Peyer's patch (tissue), 4 donors: ENCODE results near the gene UBE2D1. TPM values are rescaled to one million over a fixed set of nuclear protein-coding genes. Genes with fewer than 3 reads are reported as not detected.

Experiments used
- DNase-seq, 3 donors: peaks; one replicate each; pipeline ENCODE4 v3.0.0-alpha.2; 2017 to 2019
- H3K27ac ChIP-seq, 4 donors: fragments of 200-600 bp; sonication (generic); one replicate each; pipeline ENCODE4 v1.5.1; 2016 to 2019
- H3K27me3 ChIP-seq, 2 donors: fragments of 200-600 bp; sonication (generic); one replicate each; pipeline ENCODE4 v1.5.1; 2019
- H3K36me3 ChIP-seq, 3 donors: fragments of 200-600 bp; sonication (generic); one replicate each; pipeline ENCODE4 v1.5.1; 2016 to 2019
- H3K4me1 ChIP-seq, 4 donors: fragments of 200-600 bp; sonication (generic); one replicate each; pipeline ENCODE4 v1.5.1; 2016 to 2019
- H3K4me3 ChIP-seq, 4 donors: fragments of 200-600 bp; sonication (generic); 1 replicate in 3 of 4; 2 replicates in 1 of 4; pipeline ENCODE4 v1.5.1; 2016 to 2019; ENCODE audit warnings: mild to moderate bottlenecking in 1 of 4
- H3K9me3 ChIP-seq, 4 donors: fragments of 200-600 bp; sonication (generic); one replicate each; pipeline ENCODE4 v1.5.1; 2016 to 2019; ENCODE audit warnings: mild to moderate bottlenecking in 1 of 4
- CTCF ChIP-seq, 6 experiments: fragments of 450-650 bp in 4 of 6; fragments of 200-600 bp in 2 of 6; sonication (generic) in 1 of 6; IDR thresholded peaks; one replicate each; pipeline ENCODE4 v1.5.1; 2017 to 2019; ENCODE audit warnings: antibody characterized with exemption in 6 of 6, mild to moderate bottlenecking in 3 of 6, moderate library complexity in 1 of 6
- POLR2A ChIP-seq, 2 donors: fragments of 450-650 bp; IDR thresholded peaks; one replicate each; pipeline ENCODE4 v1.5.1; 2017; ENCODE audit warnings: antibody characterized with exemption in 2 of 2, mild to moderate bottlenecking in 2 of 2, moderate library complexity in 2 of 2
- total RNA-seq, 4 donors: library from RNA; depleted of rRNA; stranded (reverse); fragments of >200 nt; gene quantifications; one replicate each; pipeline ENCODE4 v1.1.0, GENCODE V29; 2016

Gene UBE2D1
- total RNA-seq, 4 donors from 2014 or later: 3.5 to 11.9 (median 9.6) TPM

GRCh38 chr10:58302254-58302653 is 32.6 kb upstream of the UBE2D1 start:
- Histone ChIP-seq H3K4me3 (no peak overlapping the region), H3K4me1 (no peaks in the 10 kb centered on the region), H3K9me3 (no peaks in the 10 kb centered on the region), H3K27me3 (no peaks in the 10 kb centered on the region), H3K27ac (no peak overlapping the region), H3K36me3 (no peaks in the 10 kb centered on the region)
- peak in 1 of 3 donors; percentile 29 for DNase-seq
- no peak for TF ChIP-seq CTCF (IDR thresholded peaks at IDR 0.05)
- TF ChIP-seq POLR2A (IDR thresholded peaks at IDR 0.05): no peak

DNA sequence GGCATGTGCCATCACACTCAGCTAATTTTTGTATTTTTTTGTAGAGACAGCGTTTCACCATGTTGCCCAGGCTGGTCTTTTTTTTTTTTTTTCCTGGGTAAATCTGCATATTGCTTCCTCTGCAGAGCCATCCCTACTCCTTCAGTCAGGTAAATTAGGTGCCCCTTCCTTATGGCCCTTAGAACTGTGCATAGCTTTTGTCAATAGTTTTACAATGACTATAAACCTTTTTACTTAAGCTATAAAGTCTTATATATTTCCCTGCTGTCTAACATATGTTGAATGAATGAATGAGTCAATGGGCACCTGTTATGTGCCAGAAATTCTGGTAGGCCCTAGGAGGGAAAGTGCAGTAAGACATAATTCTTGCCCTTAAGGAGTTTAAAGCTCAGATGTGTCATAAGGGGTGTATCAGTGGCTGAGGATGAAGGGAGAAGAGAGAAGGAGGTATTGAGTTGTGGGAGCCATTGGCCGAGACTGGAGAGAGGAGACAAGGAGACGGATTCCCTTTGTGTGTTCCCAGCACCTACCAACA is 30.6 kb upstream of the UBE2D1 start:
- H3K36me3 ChIP-seq: no peaks in the 10 kb centered on the region
- H3K9me3 ChIP-seq: no peaks in the 10 kb centered on the region
- TF ChIP-seq POLR2A (IDR thresholded peaks at IDR 0.05) (no peak), CTCF (IDR thresholded peaks at IDR 0.05) (no peak)
- H3K4me1 ChIP-seq: no peaks in the 10 kb centered on the region
- H3K4me3 ChIP-seq: no peak overlapping the region
- H3K27me3 ChIP-seq: no peaks in the 10 kb centered on the region
- no peak overlapping the region for H3K27ac ChIP-seq
- no peak for DNase-seq

GRCh38 chr10:58305821-58306220 is 29.0 kb upstream of the UBE2D1 start:
- no peaks in the 10 kb centered on the region for H3K4me1 ChIP-seq
- H3K4me3 ChIP-seq: no peak overlapping the region
- DNase-seq: no peak
- H3K27me3 ChIP-seq: no peaks in the 10 kb centered on the region
- H3K27ac ChIP-seq: no peak overlapping the region
- H3K9me3 ChIP-seq: no peaks in the 10 kb centered on the region
- TF ChIP-seq POLR2A (IDR thresholded peaks at IDR 0.05): no peak
- no peak for TF ChIP-seq CTCF (IDR thresholded peaks at IDR 0.05)
- no peaks in the 10 kb centered on the region for H3K36me3 ChIP-seq

GRCh38 chr10:58307676-58308075 is 27.1 kb upstream of the UBE2D1 start:
- TF ChIP-seq CTCF (IDR thresholded peaks at IDR 0.05) (no peak), POLR2A (IDR thresholded peaks at IDR 0.05) (no peak)
- Histone ChIP-seq H3K4me3 (no peak overlapping the region), H3K4me1 (no peaks in the 10 kb centered on the region), H3K36me3 (no peaks in the 10 kb centered on the region), H3K9me3 (no peaks in the 10 kb centered on the region), H3K27ac (no peak overlapping the region), H3K27me3 (no peaks in the 10 kb centered on the region)
- no peak for DNase-seq

GRCh38 chr10:58311026-58311425 is 23.8 kb upstream of the UBE2D1 start:
- no peak for DNase-seq
- H3K27ac ChIP-seq: no peak overlapping the region

More at GRCh38 chr10:58311026-58311425, 23.8 kb upstream of the UBE2D1 start:
- Histone ChIP-seq H3K4me3 (no peak overlapping the region), H3K27me3 (no peaks in the 10 kb centered on the region), H3K4me1 (no peaks in the 10 kb centered on the region), H3K36me3 (no peaks in the 10 kb centered on the region), H3K9me3 (no peaks in the 10 kb centered on the region)
- TF ChIP-seq CTCF (IDR thresholded peaks at IDR 0.05) (no peak), POLR2A (IDR thresholded peaks at IDR 0.05) (no peak)
